Measurements from ENCODE around the gene SPOCK3.
"Not testable (repeated sequence)": the region's sequence is repeated elsewhere in the genome, so short reads cannot be mapped to it uniquely, and the experiment has no call there.

SPOCK3 gene

DNA sequence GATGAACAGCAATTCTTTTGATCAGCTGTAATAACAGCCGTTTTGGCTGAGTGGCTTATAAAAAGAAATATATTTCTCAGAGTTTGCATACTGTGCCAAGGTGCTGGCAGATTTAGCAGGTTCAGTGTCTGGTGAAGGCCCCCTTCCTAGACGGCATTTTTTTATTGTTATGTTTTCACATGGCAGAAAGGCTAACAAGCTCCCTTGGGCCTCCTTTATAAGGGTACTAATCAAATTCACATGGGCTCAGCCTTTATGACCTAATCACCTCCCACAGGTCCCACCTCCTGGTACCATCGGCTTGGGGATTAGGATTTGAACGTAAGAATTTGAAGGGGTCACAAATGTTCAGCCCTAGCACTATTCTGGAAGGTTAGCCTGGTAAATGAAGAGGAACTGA is 431.9 kb downstream of the SPOCK3 start:
- H3K9me3 ChIP-seq (ENCODE audit: low read depth, low read length): no peaks in the 10 kb centered on the region
- TF ChIP-seq POLR2AphosphoS5 (IDR thresholded peaks at IDR 0.05; ENCODE audit: borderline replicate concordance, low read depth, low read length) (no peak), EZH2 (IDR thresholded peaks at IDR 0.05) (no peak), FOXP2 (optimal IDR thresholded peaks at IDR 0.05; ENCODE audit: control extremely low read depth, extremely low read length, insufficient read depth) (no peak)
- no peak overlapping the region for H3K27ac ChIP-seq
- H3K4me3 ChIP-seq: no peak overlapping the region
- no peaks in the 10 kb centered on the region for H3K36me3 ChIP-seq (ENCODE audit: insufficient read depth, low read length)
- H3K9ac ChIP-seq (ENCODE audit: insufficient read length): no peak overlapping the region
- DNase-seq (ENCODE audit: low read depth, low spot score): no peak

DNA sequence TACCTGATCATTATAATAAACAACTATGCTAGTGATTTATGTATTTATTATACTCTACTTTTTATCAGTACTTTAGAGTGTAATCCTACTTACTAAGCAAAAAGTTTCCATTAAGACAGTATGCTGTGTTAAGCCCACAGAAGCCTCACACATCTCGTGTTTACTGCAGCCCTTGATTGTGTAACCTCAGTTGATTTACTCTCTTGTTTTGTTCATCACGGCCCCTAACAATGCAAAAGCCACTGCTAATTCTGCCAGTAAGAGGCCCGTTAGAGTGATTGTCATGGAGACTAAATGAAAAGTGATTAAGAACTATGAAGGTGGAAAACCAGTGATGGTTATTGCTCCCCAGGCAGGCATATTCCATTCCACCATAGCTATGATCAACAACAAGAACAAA is 436.2 kb downstream of the SPOCK3 start:
- no peak for TF ChIP-seq POLR2AphosphoS5 (IDR thresholded peaks at IDR 0.05; ENCODE audit: borderline replicate concordance, low read depth, low read length)
- TF ChIP-seq FOXP2 (optimal IDR thresholded peaks at IDR 0.05; ENCODE audit: control extremely low read depth, extremely low read length, insufficient read depth): no peak
- Histone ChIP-seq H3K4me3 (no peak overlapping the region), H3K9ac (ENCODE audit: insufficient read length) (no peak overlapping the region), H3K36me3 (ENCODE audit: insufficient read depth, low read length) (no peaks in the 10 kb centered on the region), H3K27ac (no peak overlapping the region), H3K9me3 (ENCODE audit: low read depth, low read length) (no peaks in the 10 kb centered on the region)
- no peak for DNase-seq (ENCODE audit: low read depth, low spot score)

DNA sequence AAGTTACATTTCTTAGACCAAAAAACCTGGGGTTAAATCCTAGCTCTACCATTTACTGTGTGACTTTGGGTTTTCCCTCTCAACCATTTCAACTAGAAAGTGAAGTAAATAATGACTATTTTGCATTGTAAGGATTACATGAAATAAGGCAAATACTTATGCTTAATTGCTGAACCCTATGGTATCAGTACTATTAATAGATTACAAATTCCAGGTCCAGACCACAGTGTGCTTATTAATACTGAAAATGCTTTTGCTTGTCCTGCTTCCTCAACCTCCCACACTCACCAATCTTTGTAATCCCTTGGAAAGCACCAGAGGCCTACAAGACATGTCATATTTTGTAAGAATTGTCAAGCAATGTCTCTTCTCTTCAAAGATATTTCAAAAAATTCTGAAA is 456.5 kb downstream of the SPOCK3 start:
- Histone ChIP-seq H3K9ac (ENCODE audit: insufficient read length) (no peak overlapping the region), H3K36me3 (ENCODE audit: insufficient read depth, low read length) (no peaks in the 10 kb centered on the region), H3K27ac (no peak overlapping the region), H3K9me3 (ENCODE audit: low read depth, low read length) (no peaks in the 10 kb centered on the region), H3K4me3 (no peak overlapping the region)
- DNase-seq (ENCODE audit: low read depth, low spot score): no peak
- TF ChIP-seq EZH2 (IDR thresholded peaks at IDR 0.05): no peak
- TF ChIP-seq POLR2AphosphoS5 (IDR thresholded peaks at IDR 0.05; ENCODE audit: borderline replicate concordance, low read depth, low read length): no peak
- TF ChIP-seq FOXP2 (optimal IDR thresholded peaks at IDR 0.05; ENCODE audit: control extremely low read depth, extremely low read length, insufficient read depth): no peak

DNA sequence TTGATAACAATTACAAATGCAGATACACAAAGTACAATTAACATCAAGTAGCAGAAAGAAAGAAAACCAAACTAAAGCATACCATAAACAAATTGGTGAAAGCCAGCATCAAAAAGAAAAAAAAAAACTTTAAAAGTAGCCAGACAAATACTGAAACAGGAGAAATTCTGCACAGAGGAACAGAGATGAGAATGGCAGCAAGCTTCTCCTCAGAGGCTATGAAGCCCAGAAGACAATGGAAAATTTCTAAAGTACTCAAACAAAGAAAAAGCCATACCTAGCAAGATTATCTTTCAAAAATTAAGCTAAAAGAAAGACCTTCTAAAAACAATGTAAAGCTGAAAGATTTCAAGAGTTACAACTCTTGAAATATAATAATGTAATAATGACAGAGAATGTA is 471.3 kb downstream of the SPOCK3 start:
- Histone ChIP-seq H3K36me3 (ENCODE audit: insufficient read depth, low read length) (no peaks in the 10 kb centered on the region), H3K9me3 (ENCODE audit: low read depth, low read length) (no peaks in the 10 kb centered on the region), H3K27ac (no peak overlapping the region), H3K4me3 (no peak overlapping the region), H3K9ac (ENCODE audit: insufficient read length) (no peak overlapping the region)
- no peak for TF ChIP-seq EZH2 (IDR thresholded peaks at IDR 0.05)
- TF ChIP-seq FOXP2 (optimal IDR thresholded peaks at IDR 0.05; ENCODE audit: control extremely low read depth, extremely low read length, insufficient read depth): no peak
- no peak for DNase-seq (ENCODE audit: low read depth, low spot score)

DNA sequence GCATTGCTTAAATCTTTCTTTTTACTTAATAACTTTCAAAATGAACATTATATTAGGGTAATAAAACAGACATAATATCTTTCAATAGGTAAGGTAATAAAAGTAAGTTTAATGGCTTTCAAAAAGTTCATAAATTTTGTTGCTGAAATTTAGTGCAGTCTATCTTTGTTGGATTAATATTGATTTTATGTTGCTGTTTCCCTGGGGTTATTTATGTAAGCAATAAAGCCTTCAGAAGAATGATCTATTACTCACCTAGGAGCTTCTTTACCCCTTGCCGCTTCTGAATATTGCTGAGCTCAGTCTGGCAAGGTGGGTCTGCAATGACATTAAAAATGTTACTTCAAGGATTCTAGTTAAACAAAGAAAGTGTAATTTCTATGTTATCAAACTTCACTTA is 492.6 kb downstream of the SPOCK3 start:
- TF ChIP-seq FOXP2 (optimal IDR thresholded peaks at IDR 0.05; ENCODE audit: control extremely low read depth, extremely low read length, insufficient read depth) (no peak), EZH2 (IDR thresholded peaks at IDR 0.05) (no peak), POLR2AphosphoS5 (IDR thresholded peaks at IDR 0.05; ENCODE audit: borderline replicate concordance, low read depth, low read length) (no peak)
- Histone ChIP-seq H3K36me3 (ENCODE audit: insufficient read depth, low read length) (no peaks in the 10 kb centered on the region), H3K9ac (ENCODE audit: insufficient read length) (no peak overlapping the region), H3K4me3 (no peak overlapping the region), H3K9me3 (ENCODE audit: low read depth, low read length) (no peaks in the 10 kb centered on the region), H3K27ac (no peak overlapping the region)
- DNase-seq (ENCODE audit: low read depth, low spot score): no peak

DNA sequence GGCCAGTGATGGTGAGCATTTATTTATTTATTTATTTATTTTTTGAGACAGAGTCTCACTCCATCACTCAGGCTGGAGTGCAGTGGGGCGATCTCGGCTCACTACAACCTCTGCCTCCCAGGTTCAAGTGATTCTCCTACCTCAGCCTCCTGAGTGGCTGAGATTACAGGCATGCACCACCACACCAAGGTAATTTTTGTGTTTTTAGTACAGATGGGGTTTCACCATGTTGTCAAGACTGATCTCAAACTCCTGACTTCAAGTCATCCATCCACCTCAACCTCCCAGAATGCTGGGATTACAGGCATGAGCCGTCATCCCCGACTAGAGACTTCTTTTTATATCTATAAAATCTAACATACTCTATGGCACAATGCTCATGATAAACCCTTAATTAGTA is 495.1 kb downstream of the SPOCK3 start:
- not testable (repeated sequence) for DNase-seq (ENCODE audit: low read depth, low spot score); H3K4me3 ChIP-seq; H3K36me3 ChIP-seq (ENCODE audit: insufficient read depth, low read length); H3K9ac ChIP-seq (ENCODE audit: insufficient read length); H3K9me3 ChIP-seq (ENCODE audit: low read depth, low read length); H3K27ac ChIP-seq

DNA sequence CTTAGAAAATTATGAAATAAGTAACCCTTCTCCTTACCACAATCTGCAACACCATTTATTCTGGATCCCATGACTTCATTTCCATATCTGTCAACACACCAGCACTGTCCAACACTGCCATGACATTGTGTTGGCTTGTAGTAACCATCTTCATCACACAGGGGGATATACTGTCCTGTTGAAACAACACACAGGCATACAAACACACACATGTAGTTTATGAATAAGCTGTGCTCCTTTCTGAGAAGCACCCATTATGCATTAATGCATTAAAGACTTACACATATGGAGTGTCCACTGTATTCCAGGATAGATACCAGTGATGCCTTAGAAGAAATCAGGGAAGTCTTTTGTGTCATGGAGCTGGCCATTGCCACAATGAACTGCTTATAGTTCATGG is 496.9 kb downstream of the SPOCK3 start:
- Histone ChIP-seq H3K9me3 (ENCODE audit: low read depth, low read length) (no peaks in the 10 kb centered on the region), H3K36me3 (ENCODE audit: insufficient read depth, low read length) (no peaks in the 10 kb centered on the region), H3K9ac (ENCODE audit: insufficient read length) (no peak overlapping the region), H3K4me3 (no peak overlapping the region), H3K27ac (no peak overlapping the region)
- no peak for DNase-seq (ENCODE audit: low read depth, low spot score)
- TF ChIP-seq FOXP2 (optimal IDR thresholded peaks at IDR 0.05; ENCODE audit: control extremely low read depth, extremely low read length, insufficient read depth) (no peak), POLR2AphosphoS5 (IDR thresholded peaks at IDR 0.05; ENCODE audit: borderline replicate concordance, low read depth, low read length) (no peak), EZH2 (IDR thresholded peaks at IDR 0.05) (no peak)

DNA sequence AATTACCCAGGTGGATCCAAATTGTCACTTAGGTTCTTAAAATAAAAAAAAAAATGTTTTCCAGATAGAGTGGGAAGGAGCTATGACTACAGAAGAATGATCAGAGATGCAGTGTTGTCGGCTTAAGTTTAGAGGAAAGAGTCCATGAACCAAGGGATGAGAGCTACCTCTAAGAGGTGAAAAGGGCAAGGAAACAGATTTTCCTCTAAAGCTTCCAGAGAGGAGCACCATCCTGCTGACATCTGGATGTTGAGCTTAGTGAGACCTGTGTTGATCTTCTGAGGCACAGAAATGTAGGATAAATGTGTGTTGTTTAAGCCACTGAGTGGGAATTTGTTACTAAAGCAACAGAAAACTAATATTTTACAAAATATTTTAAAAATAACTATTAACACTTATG is 498.7 kb downstream of the SPOCK3 start:
- H3K36me3 ChIP-seq (ENCODE audit: insufficient read depth, low read length): no peaks in the 10 kb centered on the region
- no peak overlapping the region for H3K27ac ChIP-seq
- H3K4me3 ChIP-seq: no peak overlapping the region
- TF ChIP-seq POLR2AphosphoS5 (IDR thresholded peaks at IDR 0.05; ENCODE audit: borderline replicate concordance, low read depth, low read length): no peak
- TF ChIP-seq EZH2 (IDR thresholded peaks at IDR 0.05): no peak
- TF ChIP-seq FOXP2 (optimal IDR thresholded peaks at IDR 0.05; ENCODE audit: control extremely low read depth, extremely low read length, insufficient read depth): no peak
- no peak overlapping the region for H3K9ac ChIP-seq (ENCODE audit: insufficient read length)
- H3K9me3 ChIP-seq (ENCODE audit: low read depth, low read length): no peaks in the 10 kb centered on the region
- no peak for DNase-seq (ENCODE audit: low read depth, low spot score)

DNA sequence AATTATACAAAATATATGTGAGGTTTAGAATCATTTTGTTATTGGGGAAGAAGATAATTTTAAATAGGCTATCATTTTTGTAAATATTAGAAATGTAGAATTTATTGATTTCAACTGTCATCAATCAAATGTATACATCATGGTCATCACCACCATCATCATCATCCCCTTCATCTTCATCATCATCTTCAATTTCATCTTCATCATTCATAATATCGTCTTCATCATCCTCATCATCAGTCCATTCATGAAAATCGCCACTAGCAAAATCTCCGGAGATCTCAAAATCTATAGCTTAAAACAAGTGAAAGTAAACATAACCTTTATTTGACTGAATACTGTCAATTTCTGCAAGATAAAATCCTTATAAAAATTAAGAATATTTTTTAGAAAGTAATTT is 499.5 kb downstream of the SPOCK3 start:
- H3K36me3 ChIP-seq (ENCODE audit: insufficient read depth, low read length): no peaks in the 10 kb centered on the region
- no peaks in the 10 kb centered on the region for H3K9me3 ChIP-seq (ENCODE audit: low read depth, low read length)
- DNase-seq (ENCODE audit: low read depth, low spot score): no peak
- TF ChIP-seq POLR2AphosphoS5 (IDR thresholded peaks at IDR 0.05; ENCODE audit: borderline replicate concordance, low read depth, low read length): no peak
- TF ChIP-seq EZH2 (IDR thresholded peaks at IDR 0.05): no peak
- no peak for TF ChIP-seq FOXP2 (optimal IDR thresholded peaks at IDR 0.05; ENCODE audit: control extremely low read depth, extremely low read length, insufficient read depth)
- H3K4me3 ChIP-seq: no peak overlapping the region
- H3K27ac ChIP-seq: no peak overlapping the region
- H3K9ac ChIP-seq (ENCODE audit: insufficient read length): no peak overlapping the region
